Stimulated activated memory B cell treated with anti-CD40 and anti-IgM and Interleukin-4, amounts not matched to agents 10 μg/mL and 1 μg/mL and 100 μg/mL, for 72 hours (primary cell): ENCODE data around the gene CRYBG1.

Experiments used
- ATAC-seq: fragments of 150-1000 bp; cut with Tn5 transposase; 2 replicates; pipeline ENCODE4 v1.10.0; 2021
- H3K27ac Mint-ChIP-seq: one replicate; pipeline ENCODE4 v1.8.0; 2022; ENCODE audit warnings: mild to moderate bottlenecking, mixed read lengths
- H3K27me3 Mint-ChIP-seq: one replicate; pipeline ENCODE4 v1.8.0; 2022; ENCODE audit warnings: mixed read lengths
- H3K36me3 Mint-ChIP-seq: one replicate; pipeline ENCODE4 v1.8.0; 2022; ENCODE audit warnings: mixed read lengths
- H3K4me1 Mint-ChIP-seq: one replicate; pipeline ENCODE4 v1.8.0; 2022; ENCODE audit warnings: mixed read lengths
- H3K4me3 Mint-ChIP-seq: one replicate; pipeline ENCODE4 v1.8.0; 2022; ENCODE audit warnings: mild to moderate bottlenecking, moderate library complexity, mixed read lengths
- H3K9me3 Mint-ChIP-seq: one replicate; pipeline ENCODE4 v1.8.0; 2022; ENCODE audit warnings: mixed read lengths

CRYBG1 gene

GRCh38 chr6:106431405-106431804 is 70.9 kb downstream of the CRYBG1 start:
- Mint-ChIP-seq H3K36me3 (no peaks in the 10 kb centered on the region), H3K27me3 (no peaks in the 10 kb centered on the region), H3K4me1 (no peaks in the 10 kb centered on the region), H3K4me3 (no peak overlapping the region), H3K9me3 (no peaks in the 10 kb centered on the region), H3K27ac (no peak overlapping the region)
- ATAC-seq, result no peak

GRCh38 chr6:106431972-106432371 is 71.5 kb downstream of the CRYBG1 start:
- no peaks in the 10 kb centered on the region for H3K27me3 Mint-ChIP-seq
- no peaks in the 10 kb centered on the region for H3K36me3 Mint-ChIP-seq
- no peak for ATAC-seq
- no peaks in the 10 kb centered on the region for H3K9me3 Mint-ChIP-seq
- H3K4me3 Mint-ChIP-seq, result no peak overlapping the region
- no peak overlapping the region for H3K27ac Mint-ChIP-seq
- H3K4me1 Mint-ChIP-seq, result no peaks in the 10 kb centered on the region

DNA sequence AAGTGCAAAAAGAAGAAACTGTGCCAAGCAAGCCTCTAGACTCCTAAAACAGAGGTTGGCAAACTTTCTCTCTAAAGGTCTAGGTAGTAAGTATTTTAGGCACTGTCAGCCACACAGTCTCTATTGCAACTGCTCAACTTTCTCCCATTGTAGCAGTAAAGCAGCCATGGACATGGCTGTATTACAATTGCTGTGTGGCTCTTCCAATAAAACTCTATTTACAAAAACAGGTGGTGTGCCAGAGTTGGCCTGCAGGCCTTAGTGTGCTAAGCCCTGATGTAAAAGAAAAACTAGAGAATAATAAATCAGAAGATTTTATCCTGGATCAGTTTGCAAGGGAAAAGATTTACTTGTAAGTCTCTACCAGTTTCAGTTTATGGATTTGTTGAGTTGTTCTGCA is 74.0 kb downstream of the CRYBG1 start:
- Mint-ChIP-seq H3K27me3 (peaks cover 8% of the 10 kb centered on the region), H3K4me3 (no peak overlapping the region), H3K36me3 (no peaks in the 10 kb centered on the region), H3K27ac (no peak overlapping the region), H3K9me3 (no peaks in the 10 kb centered on the region), H3K4me1 (no peaks in the 10 kb centered on the region)
- ATAC-seq, result no peak

GRCh38 chr6:106439459-106439858 is 78.9 kb downstream of the CRYBG1 start:
- Mint-ChIP-seq H3K27me3 (peaks cover 25% of the 10 kb centered on the region), H3K9me3 (no peaks in the 10 kb centered on the region), H3K36me3 (no peaks in the 10 kb centered on the region), H3K4me1 (peaks cover 7% of the 10 kb centered on the region), H3K4me3 (no peak overlapping the region), H3K27ac (no peak overlapping the region)
- ATAC-seq, result no peak

- ATAC-seq, result no peak
These were observed 80.0 kb downstream of the CRYBG1 start for GRCh38 chr6:106440546-106440945.

GRCh38 chr6:106442395-106442794 is 81.9 kb downstream of the CRYBG1 start:
- Mint-ChIP-seq H3K36me3 (no peaks in the 10 kb centered on the region), H3K27ac (no peak overlapping the region), H3K4me3 (no peak overlapping the region), H3K27me3 (peaks cover 22% of the 10 kb centered on the region), H3K4me1 (peaks cover 13% of the 10 kb centered on the region), H3K9me3 (no peaks in the 10 kb centered on the region)
- ATAC-seq, result no peak

More at GRCh38 chr6:106440546-106440945, 80.0 kb downstream of the CRYBG1 start:
- peaks cover 13% of the 10 kb centered on the region for H3K4me1 Mint-ChIP-seq
- no peaks in the 10 kb centered on the region for H3K36me3 Mint-ChIP-seq
- H3K27me3 Mint-ChIP-seq, result peaks cover 25% of the 10 kb centered on the region
- H3K4me3 Mint-ChIP-seq, result no peak overlapping the region
- H3K9me3 Mint-ChIP-seq, result no peaks in the 10 kb centered on the region
- no peak overlapping the region for H3K27ac Mint-ChIP-seq

DNA sequence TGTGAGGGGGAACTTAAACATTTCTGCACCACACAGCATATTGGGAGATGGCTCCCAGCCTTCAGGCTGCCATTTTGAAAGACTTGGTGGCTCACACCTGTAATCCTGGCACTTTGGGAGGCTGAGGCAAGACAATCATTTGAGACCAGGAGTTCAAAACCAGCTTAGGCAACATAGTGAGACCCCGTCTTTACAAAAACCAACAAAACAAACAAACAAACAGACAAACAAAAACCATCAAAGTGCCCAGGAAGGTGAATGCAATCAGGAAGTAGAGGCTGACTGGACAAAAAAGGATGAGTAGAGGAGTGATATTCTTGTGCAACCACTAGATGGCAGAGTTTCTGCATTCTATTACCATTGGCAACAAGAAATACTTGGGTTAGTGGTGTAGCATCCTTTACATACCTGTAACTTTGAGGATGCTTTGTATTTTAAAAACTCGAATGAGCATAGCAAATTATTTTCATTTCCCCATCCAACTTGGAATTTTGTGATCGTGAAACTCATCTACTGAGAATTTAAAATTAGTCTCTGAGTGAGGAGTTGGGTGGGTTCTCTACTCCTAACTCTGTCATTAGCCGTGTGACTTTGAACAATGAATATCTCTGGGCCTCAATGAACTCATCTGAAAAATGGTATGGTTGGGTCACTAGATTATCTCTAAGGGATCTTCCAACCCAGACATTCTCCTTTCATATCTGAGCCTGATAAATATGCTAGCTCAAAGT is 84.4 kb downstream of the CRYBG1 start:
- Mint-ChIP-seq H3K4me3 (no peak overlapping the region), H3K9me3 (no peaks in the 10 kb centered on the region), H3K4me1 (peaks cover 25% of the 10 kb centered on the region), H3K27me3 (peaks cover 13% of the 10 kb centered on the region), H3K36me3 (no peaks in the 10 kb centered on the region), H3K27ac (peak overlapping the region; percentile 0)
- peak; percentile 66 for ATAC-seq

- Mint-ChIP-seq H3K4me3 (no peak overlapping the region), H3K4me1 (peaks cover 25% of the 10 kb centered on the region), H3K27ac (no peak overlapping the region), H3K9me3 (no peaks in the 10 kb centered on the region), H3K36me3 (no peaks in the 10 kb centered on the region), H3K27me3 (peaks cover 8% of the 10 kb centered on the region)
- no peak for ATAC-seq
These were observed 85.0 kb downstream of the CRYBG1 start for GRCh38 chr6:106445508-106445878.

- H3K36me3 Mint-ChIP-seq, result no peaks in the 10 kb centered on the region
- no peak overlapping the region for H3K4me3 Mint-ChIP-seq
- H3K27ac Mint-ChIP-seq, result no peak overlapping the region
- H3K4me1 Mint-ChIP-seq, result peaks cover 25% of the 10 kb centered on the region
- no peaks in the 10 kb centered on the region for H3K27me3 Mint-ChIP-seq
- no peak for ATAC-seq
- no peaks in the 10 kb centered on the region for H3K9me3 Mint-ChIP-seq
These were observed 85.9 kb downstream of the CRYBG1 start for GRCh38 chr6:106446287-106446885.

GRCh38 chr6:106446983-106447382 is 86.5 kb downstream of the CRYBG1 start:
- no peak for ATAC-seq
- no peaks in the 10 kb centered on the region for H3K27me3 Mint-ChIP-seq
- no peak overlapping the region for H3K4me3 Mint-ChIP-seq
- H3K4me1 Mint-ChIP-seq, result peaks cover 25% of the 10 kb centered on the region
- no peak overlapping the region for H3K27ac Mint-ChIP-seq
- H3K9me3 Mint-ChIP-seq, result no peaks in the 10 kb centered on the region
- no peaks in the 10 kb centered on the region for H3K36me3 Mint-ChIP-seq

DNA sequence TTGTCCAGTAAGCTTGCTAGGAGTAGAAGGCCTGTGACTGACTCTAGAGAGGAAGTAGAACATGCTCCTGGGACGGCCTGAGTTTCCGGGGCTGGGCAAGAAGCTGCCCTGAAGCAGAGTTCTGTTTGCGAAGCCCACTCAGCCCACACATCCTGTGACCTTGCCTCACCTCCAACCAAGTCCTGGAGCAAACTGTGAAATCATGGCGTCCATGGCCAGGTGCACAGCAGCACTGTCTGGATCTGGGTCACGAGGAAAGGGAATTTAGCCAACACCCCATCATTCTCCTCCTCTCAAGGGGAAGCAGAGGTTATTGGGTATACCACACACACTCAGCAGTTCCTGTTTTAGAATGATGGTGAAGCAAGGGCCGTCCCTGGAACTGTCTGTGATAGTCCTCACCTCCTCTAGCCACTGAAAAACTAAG is 87.5 kb downstream of the CRYBG1 start:
- Mint-ChIP-seq H3K9me3 (no peaks in the 10 kb centered on the region), H3K36me3 (no peaks in the 10 kb centered on the region), H3K4me3 (peak overlapping the region; percentile 39), H3K27me3 (no peaks in the 10 kb centered on the region), H3K27ac (peak overlapping the region; percentile 94), H3K4me1 (peaks cover 25% of the 10 kb centered on the region)
- peak; percentile 87 for ATAC-seq

DNA sequence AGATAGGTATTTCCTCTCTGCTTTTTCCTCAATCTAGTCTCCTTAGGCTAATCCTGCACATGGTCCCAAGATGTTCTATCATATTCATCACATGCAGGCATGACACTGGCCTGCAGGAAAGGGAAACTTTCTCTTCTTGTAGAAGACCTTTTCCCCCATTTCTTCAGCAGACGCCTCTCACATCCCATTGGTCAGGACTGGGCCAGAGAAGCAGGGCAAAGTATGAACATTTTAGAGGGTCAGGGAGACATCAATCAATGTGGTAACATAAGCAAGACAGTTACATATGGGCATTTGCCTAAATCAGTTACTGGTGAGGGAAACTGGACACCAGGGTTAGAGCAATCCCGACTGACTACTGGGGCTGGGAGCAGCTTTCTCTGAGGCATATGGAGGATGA is 90.1 kb downstream of the CRYBG1 start:
- no peak overlapping the region for H3K27ac Mint-ChIP-seq
- no peaks in the 10 kb centered on the region for H3K27me3 Mint-ChIP-seq
- H3K4me3 Mint-ChIP-seq, result no peak overlapping the region
- H3K36me3 Mint-ChIP-seq, result no peaks in the 10 kb centered on the region
- H3K4me1 Mint-ChIP-seq, result peaks cover 12% of the 10 kb centered on the region
- no peak for ATAC-seq
- no peaks in the 10 kb centered on the region for H3K9me3 Mint-ChIP-seq

- Mint-ChIP-seq H3K27me3 (no peaks in the 10 kb centered on the region), H3K27ac (no peak overlapping the region), H3K4me3 (no peak overlapping the region), H3K4me1 (peaks cover 12% of the 10 kb centered on the region), H3K36me3 (no peaks in the 10 kb centered on the region), H3K9me3 (no peaks in the 10 kb centered on the region)
- no peak for ATAC-seq
These were observed 90.9 kb downstream of the CRYBG1 start for GRCh38 chr6:106451439-106451838.

DNA sequence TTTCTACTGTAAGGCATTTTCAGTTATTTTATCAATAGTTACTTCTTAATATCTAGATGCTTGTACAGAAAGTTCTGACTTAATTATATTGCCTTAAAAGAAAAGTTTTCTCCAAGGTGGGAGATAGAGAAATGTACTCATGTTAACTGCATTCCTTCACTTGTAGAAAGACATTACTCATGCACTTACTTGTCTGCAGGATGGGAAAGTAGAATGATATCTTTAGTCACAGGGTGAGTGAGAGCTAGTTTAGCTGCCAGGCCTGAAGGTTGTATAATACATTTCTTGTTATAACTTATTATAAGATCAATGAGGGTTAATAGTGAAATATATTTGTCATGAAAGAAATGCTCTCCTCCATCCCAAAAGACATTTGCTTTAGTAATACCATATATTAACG is 92.1 kb downstream of the CRYBG1 start:
- no peaks in the 10 kb centered on the region for H3K27me3 Mint-ChIP-seq
- no peak overlapping the region for H3K27ac Mint-ChIP-seq
- H3K36me3 Mint-ChIP-seq, result no peaks in the 10 kb centered on the region
- H3K9me3 Mint-ChIP-seq, result no peaks in the 10 kb centered on the region
- ATAC-seq, result no peak
- no peak overlapping the region for H3K4me3 Mint-ChIP-seq
- peaks cover 11% of the 10 kb centered on the region for H3K4me1 Mint-ChIP-seq

DNA sequence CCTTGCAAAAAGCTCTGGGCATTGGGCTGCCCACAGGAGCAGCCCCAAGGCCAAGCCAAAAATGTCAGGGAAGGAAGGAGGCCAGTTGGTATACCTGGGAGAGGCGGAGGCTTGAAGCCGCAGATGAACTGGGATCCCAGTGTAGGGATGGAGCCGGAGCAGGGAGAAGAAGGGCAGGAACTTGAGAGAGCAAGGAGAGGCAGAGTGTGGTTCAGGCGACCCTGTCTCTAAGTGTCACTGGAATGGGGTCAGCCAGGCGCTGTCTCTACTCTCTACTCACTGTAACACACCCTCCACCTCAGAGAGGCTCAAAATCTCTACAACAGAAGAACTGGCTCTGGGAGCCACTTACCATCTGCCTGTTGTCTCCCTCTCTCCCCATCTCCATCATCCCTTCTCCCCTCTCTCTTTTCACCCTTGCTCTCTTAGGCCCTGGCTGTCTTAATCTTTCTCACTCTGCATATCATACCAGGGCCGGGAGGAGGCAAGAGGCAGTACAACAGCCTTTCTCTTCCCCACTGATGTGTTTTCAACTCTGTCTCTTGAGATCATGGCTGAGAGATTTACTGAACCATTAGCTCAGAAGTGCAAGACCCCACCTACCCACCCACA is 93.3 kb downstream of the CRYBG1 start:
- Mint-ChIP-seq H3K4me1 (no peaks in the 10 kb centered on the region), H3K4me3 (no peak overlapping the region), H3K36me3 (no peaks in the 10 kb centered on the region), H3K27me3 (no peaks in the 10 kb centered on the region), H3K27ac (no peak overlapping the region), H3K9me3 (no peaks in the 10 kb centered on the region)
- ATAC-seq, result peak; percentile 36

- Mint-ChIP-seq H3K9me3 (no peaks in the 10 kb centered on the region), H3K36me3 (no peaks in the 10 kb centered on the region), H3K4me3 (no peak overlapping the region), H3K27me3 (no peaks in the 10 kb centered on the region), H3K27ac (no peak overlapping the region), H3K4me1 (no peaks in the 10 kb centered on the region)
- no peak for ATAC-seq
These were observed 96.2 kb downstream of the CRYBG1 start for GRCh38 chr6:106456756-106457155.
